Tibial artery (tissue), 4 donors: ENCODE results near the gene SLC25A25.
A peak's percentile ranks its signal among the peaks of the same experiment; 100 is the strongest.

Experiments used
- DNase-seq, 2 donors: peaks; one replicate each; pipeline ENCODE4 v3.0.0-alpha.2; 2019
- H3K27ac ChIP-seq, 2 donors: fragments of 200-600 bp; sonication (generic) in 1 of 2; 1 replicate in 1 of 2; 2 replicates in 1 of 2; pipeline ENCODE4 v1.5.1; 2018 to 2019; ENCODE audit warnings: mild to moderate bottlenecking in 1 of 2
- H3K27me3 ChIP-seq, 2 donors: fragments of 200-600 bp; sonication (generic) in 1 of 2; one replicate each; pipeline versions ENCODE4 v1.5.1 to v1.6.0; 2016 to 2019
- H3K36me3 ChIP-seq, 3 donors: fragments of 200-600 bp; sonication (generic) in 2 of 3; one replicate each; pipeline ENCODE4 v1.5.1; 2016 to 2019; ENCODE audit warnings: mild to moderate bottlenecking in 2 of 3
- H3K4me1 ChIP-seq, 4 donors: fragments of 200-600 bp; sonication (generic) in 2 of 4; 1 replicate in 3 of 4; 2 replicates in 1 of 4; pipeline ENCODE4 v1.5.1; 2016 to 2019
- H3K4me3 ChIP-seq, 2 donors: fragments of 200-600 bp; sonication (generic) in 1 of 2; 1 replicate in 1 of 2; 2 replicates in 1 of 2; pipeline ENCODE4 v1.5.1; 2018 to 2019; ENCODE audit warnings: mild to moderate bottlenecking in 2 of 2
- H3K9me3 ChIP-seq, 3 donors: fragments of 200-600 bp; sonication (generic) in 1 of 3; one replicate each; pipeline ENCODE4 v1.5.1; 2016 to 2019
- intact Hi-C: fragments of 100-400 bp; cut with DNase I; formaldehyde crosslinking; loops from one replicate; pipeline ENCODE4 v1.15.0; 2023; ENCODE audit warnings: low total_unique reads
- TF ChIP-seq, protein P1 (sequence below), 2 experiments: fragments of 200-600 bp in 1 of 2; fragments of 450-650 bp in 1 of 2; IDR thresholded peaks; one replicate each; pipeline ENCODE4 v1.5.1; 2017 to 2019; ENCODE audit warnings: antibody characterized with exemption in 2 of 2, mild to moderate bottlenecking in 1 of 2, moderate library complexity in 1 of 2

Gene SLC25A25

DNA sequence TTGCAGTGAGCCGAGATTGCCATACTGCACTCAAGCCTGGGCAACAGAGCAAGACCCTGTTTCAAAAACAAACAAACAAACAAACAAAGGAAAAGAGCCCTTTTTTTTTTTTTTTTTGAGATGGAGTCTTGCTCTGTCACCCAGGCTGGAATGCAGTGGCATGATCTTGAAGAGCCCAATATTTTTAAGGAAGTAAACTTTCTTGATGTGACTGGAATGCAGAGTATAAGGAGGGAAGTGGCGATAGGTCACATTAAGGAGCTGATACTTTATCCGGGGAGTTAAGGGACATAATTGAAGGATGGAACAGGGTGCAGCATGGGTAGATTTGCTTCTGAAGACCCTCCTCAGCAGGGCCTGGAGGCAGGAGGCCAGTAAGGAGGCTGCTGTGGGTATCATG lies 13.9 kb upstream of the SLC25A25 start:
- H3K4me1 ChIP-seq, result peaks cover 0 to 27% (median 15%) of the 10 kb centered on the region in 4 donors
- no peak for DNase-seq
- TF ChIP-seq, protein P1, sequence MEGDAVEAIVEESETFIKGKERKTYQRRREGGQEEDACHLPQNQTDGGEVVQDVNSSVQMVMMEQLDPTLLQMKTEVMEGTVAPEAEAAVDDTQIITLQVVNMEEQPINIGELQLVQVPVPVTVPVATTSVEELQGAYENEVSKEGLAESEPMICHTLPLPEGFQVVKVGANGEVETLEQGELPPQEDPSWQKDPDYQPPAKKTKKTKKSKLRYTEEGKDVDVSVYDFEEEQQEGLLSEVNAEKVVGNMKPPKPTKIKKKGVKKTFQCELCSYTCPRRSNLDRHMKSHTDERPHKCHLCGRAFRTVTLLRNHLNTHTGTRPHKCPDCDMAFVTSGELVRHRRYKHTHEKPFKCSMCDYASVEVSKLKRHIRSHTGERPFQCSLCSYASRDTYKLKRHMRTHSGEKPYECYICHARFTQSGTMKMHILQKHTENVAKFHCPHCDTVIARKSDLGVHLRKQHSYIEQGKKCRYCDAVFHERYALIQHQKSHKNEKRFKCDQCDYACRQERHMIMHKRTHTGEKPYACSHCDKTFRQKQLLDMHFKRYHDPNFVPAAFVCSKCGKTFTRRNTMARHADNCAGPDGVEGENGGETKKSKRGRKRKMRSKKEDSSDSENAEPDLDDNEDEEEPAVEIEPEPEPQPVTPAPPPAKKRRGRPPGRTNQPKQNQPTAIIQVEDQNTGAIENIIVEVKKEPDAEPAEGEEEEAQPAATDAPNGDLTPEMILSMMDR (IDR thresholded peaks at IDR 0.05), result no peak

DNA sequence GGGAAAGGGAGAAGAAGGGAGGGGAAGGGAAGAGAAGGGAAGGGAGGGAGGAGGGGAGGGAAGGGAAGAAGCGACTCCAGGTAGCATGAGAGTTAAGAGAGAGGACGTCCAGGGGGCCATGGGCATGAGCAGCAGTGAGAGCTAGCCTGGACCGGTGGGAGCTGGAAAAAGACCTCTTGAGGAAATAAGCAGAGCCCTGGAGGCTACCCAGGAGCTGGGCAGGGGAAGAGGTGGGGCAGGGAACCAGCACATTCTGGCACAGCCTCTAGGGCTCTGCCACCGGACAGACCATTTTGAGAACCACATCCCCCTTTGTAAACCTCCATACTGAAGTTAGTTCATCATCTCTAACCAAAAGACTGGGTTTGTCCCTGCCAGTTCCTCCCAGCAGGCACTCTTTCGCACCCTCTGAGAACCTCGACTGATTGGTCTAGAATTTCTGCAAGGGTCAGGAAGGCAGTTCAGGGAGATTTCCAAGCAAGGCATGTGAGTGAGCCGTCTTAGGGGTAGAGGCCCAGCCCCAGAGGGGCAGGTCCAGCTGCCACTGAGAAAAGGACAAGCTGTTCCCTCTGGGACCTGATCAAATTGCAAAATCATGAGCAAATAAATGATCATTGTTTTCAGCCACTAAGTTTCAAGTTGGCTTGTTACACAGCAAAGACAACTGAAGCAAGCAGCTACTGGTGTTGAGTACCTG lies 12.5 kb upstream of the SLC25A25 start:
- intact Hi-C loops, result no loop called here
- H3K27ac ChIP-seq, result peak overlapping the region; percentile 86 to 91
- no peaks in the 10 kb centered on the region for H3K27me3 ChIP-seq
- no peak overlapping the region for H3K4me3 ChIP-seq
- no peaks in the 10 kb centered on the region for H3K9me3 ChIP-seq
- TF ChIP-seq, protein P1 (IDR thresholded peaks at IDR 0.05), result peak in 1 of 2 experiments; percentile 7
- H3K36me3 ChIP-seq, result no peaks in the 10 kb centered on the region
- DNase-seq, result peak; percentile 73 to 89
- peaks cover 0 to 27% (median 15%) of the 10 kb centered on the region in 4 donors for H3K4me1 ChIP-seq

More for the DNA sequence above, 13.9 kb upstream of the SLC25A25 start:
- H3K9me3 ChIP-seq, result no peaks in the 10 kb centered on the region
- no peak overlapping the region for H3K27ac ChIP-seq
- H3K36me3 ChIP-seq, result no peaks in the 10 kb centered on the region
- no peak overlapping the region for H3K4me3 ChIP-seq
- no peaks in the 10 kb centered on the region for H3K27me3 ChIP-seq
- intact Hi-C loops, result no loop called here

DNA sequence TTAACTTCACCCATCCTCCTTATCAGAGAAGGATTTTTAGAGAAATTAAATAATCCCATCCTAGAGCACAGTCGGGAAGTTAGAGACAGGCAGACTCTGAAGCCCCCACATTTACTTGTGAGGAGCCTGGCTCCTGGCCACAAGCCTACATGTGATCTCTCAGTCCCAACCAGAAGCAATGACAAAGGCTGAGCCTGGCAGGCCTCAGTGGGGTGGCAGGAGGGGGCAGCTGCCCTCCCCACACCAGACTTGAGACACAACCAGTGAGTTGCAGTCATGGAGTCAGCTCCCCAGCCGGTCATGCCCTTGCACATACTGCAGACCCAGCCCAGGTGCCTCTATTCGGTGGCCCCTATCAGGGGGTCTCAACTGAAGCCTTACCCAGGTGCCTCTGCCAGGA lies 11.9 kb upstream of the SLC25A25 start:
- Histone ChIP-seq H3K4me1 (peaks cover 0 to 27% (median 15%) of the 10 kb centered on the region in 4 donors), H3K36me3 (peaks cover 0 to 4% (median 0%) of the 10 kb centered on the region in 3 donors), H3K27ac (peak overlapping the region; percentile 86 to 91), H3K27me3 (no peaks in the 10 kb centered on the region), H3K4me3 (no peak overlapping the region), H3K9me3 (no peaks in the 10 kb centered on the region)
- intact Hi-C loops, result no loop called here
- TF ChIP-seq, protein P1 (IDR thresholded peaks at IDR 0.05), result no peak
- peak in 1 of 2 donors; percentile 70 for DNase-seq

DNA sequence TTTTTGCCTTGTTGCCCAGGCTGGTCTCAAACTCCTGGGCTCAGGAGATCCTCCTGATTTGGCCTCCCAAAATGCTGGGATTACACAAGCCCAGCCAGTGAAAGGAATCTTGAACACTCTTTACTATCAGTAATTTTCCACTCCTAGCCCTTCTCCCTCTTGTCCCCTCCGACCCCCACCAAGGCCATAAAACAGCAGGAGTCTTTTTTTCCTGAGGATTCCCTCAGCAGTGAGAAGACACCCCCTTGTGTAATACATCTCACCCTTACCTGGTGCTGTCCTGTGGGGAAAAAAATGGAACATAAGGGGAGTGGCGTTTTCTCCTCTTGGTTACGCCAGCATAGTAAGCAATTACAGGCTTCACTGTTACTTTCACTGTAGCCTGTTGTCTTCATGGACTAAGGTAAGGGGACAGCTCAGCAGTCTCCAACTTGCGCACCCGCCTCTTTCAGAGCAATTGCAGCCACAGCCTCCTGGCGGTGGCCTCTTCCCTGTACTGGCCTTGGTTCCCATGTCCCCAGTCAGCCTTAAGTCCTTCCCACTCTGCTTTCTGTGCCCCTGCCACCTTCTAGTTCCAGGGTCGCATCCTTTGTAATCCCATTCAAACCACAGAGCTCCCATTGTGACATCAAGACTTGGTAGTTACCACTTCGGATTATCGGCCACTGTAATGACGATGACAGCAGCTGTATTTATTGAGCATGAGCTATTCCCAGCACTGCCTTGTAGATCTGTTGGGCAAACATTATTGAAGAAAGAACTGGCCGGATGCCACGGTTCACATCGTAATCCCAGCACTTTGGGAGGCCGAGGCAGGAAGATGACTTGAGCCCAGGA lies 10.9 kb upstream of the SLC25A25 start:
- Histone ChIP-seq H3K36me3 (peaks cover 0 to 14% (median 10%) of the 10 kb centered on the region in 3 donors), H3K4me1 (peaks cover 0 to 27% (median 15%) of the 10 kb centered on the region in 4 donors), H3K9me3 (no peaks in the 10 kb centered on the region), H3K4me3 (no peak overlapping the region), H3K27ac (peak overlapping the region; percentile 86 to 91), H3K27me3 (no peaks in the 10 kb centered on the region)
- no peak for DNase-seq
- intact Hi-C loops, result no loop called here
- TF ChIP-seq, protein P1 (IDR thresholded peaks at IDR 0.05), result no peak

DNA sequence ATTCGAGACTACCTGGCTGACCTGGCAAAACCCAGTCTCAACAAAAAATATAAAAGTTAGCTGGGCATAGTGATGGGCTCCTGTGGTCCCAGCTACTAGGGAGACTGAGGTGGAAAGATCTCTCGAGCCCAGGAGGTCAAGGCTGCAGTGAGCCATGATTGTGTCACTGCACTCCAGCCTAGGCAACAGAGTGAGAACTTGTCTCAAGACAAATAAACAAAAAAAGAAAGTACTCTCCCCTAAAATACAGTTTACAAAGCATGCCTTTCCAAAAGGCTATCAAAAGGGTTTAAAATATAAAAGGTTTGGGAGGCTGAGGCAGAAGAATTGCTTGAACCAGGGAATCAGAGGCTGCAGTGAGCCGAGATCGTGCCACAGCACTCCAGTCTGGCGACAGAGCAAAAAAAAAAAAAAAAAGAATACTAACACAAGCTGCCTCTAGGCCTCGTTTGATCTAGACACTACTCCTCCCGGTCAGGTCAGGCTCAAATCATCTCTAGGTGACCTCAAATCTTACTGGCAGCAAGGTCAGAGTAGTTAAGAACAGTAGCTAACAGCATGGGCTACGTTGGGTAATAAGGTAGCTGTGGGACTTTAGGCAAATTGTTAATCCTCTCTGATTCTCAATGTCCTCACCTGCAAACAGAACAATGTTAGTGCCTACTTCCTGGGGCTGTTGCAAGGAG lies 10.2 kb upstream of the SLC25A25 start:
- H3K27me3 ChIP-seq, result no peaks in the 10 kb centered on the region
- peaks cover 4 to 22% (median 18%) of the 10 kb centered on the region in 3 donors for H3K36me3 ChIP-seq
- peaks cover 0 to 27% (median 15%) of the 10 kb centered on the region in 4 donors for H3K4me1 ChIP-seq
- DNase-seq, result no peak
- no peaks in the 10 kb centered on the region for H3K9me3 ChIP-seq
- TF ChIP-seq, protein P1 (IDR thresholded peaks at IDR 0.05), result no peak
- intact Hi-C loops, result no loop called here
- H3K27ac ChIP-seq, result no peak overlapping the region
- no peak overlapping the region for H3K4me3 ChIP-seq
